Psoas muscle (tissue), 8 donors: ENCODE measurements around the gene SOX11. TPM values are rescaled to one million over a fixed set of nuclear protein-coding genes. Genes with fewer than 3 reads are reported as not detected.

Source experiments
- ATAC-seq, 4 donors: fragments of 200-7000 bp; cut with Tn5 transposase; one replicate each; pipeline ENCODE4 v1.9.1; 2020; ENCODE audit warnings: moderate library complexity in 3 of 4, mild to moderate bottlenecking in 2 of 4
- DNase-seq, 2 donors: peaks; one replicate each; pipeline ENCODE4 v3.0.0-alpha.2; 2020
- H3K27ac ChIP-seq: fragments of 200-600 bp; one replicate; pipeline ENCODE4 v1.8.0; 2022
- H3K27me3 ChIP-seq, 3 donors: fragments of 200-600 bp in 1 of 3; one replicate each; pipeline versions ENCODE4 v1.6.1 to v1.8.0; 2013 to 2022; ENCODE audit warnings: low read length in 2 of 3, mild to moderate bottlenecking in 2 of 3, moderate library complexity in 1 of 3; ENCODE audit not compliant: insufficient read depth in 3 of 3
- H3K36me3 ChIP-seq, 2 donors: fragments of 200-600 bp in 1 of 2; one replicate each; pipeline versions ENCODE4 v1.6.1 to v1.8.0; 2013 to 2022; ENCODE audit warnings: low read depth in 1 of 2, mild to moderate bottlenecking in 1 of 2, moderate library complexity in 1 of 2; ENCODE audit not compliant: insufficient read depth in 1 of 2
- H3K4me1 ChIP-seq: fragments of 200-600 bp; one replicate; pipeline ENCODE4 v1.8.0; 2022
- H3K4me3 ChIP-seq: fragments of 200-600 bp; one replicate; pipeline ENCODE4 v1.8.0; 2022; ENCODE audit warnings: mild to moderate bottlenecking
- H3K9me3 ChIP-seq: fragments of 200-600 bp; one replicate; pipeline ENCODE4 v1.8.0; 2022
- CTCF ChIP-seq: fragments of 200-600 bp; IDR thresholded peaks from one replicate; pipeline ENCODE4 v1.8.0; 2022; ENCODE audit warnings: antibody characterized with exemption
- WGBS, 3 donors: extraction: QIAGEN DNeasy Blood & Tissue Kit; methylation state at CpG; one replicate each; pipeline versions ENCODE4 v1.1.6 to v1.1.7; 2013; 5-methylcytosine and 5-hydroxymethylcytosine counted together
- intact Hi-C, 2 donors: fragments of 100-400 bp; cut with DNase I; formaldehyde crosslinking; loops; one replicate each; pipeline versions ENCODE4 v1.11.0 to v1.14.2; 2022
- polyA plus RNA-seq, 3 donors: library from polyadenylated mRNA; stranded (reverse); fragments of 200-250 nt; gene quantifications; one replicate each; pipeline ENCODE4 v1.2.3, GENCODE V29; 2013
- total RNA-seq, 4 donors: library from RNA; stranded (reverse); fragmentation: NEBNext Ultra II Directional in 2 of 4; extraction: Animal tissue kit (Norgen Biotek cat#: 25700) in 2 of 4; gene quantifications; one replicate each; pipeline versions ENCODE4 v1.2.1 to v1.2.4, GENCODE V29; 2021 to 2023
- donor health status: healthy with polysubstance abuse.
- donor health status: DM: no; HTN: no; CAD: no; lungs with moderate emphysema.
- donor health status: Bipolar disorder and iron deficiency.
- donor health status: healthy.
- donor health status: DM: yes; HTN: yes; CAD: no.
- donor health status: DM: no; HTN: no; CAD: no.
- donor health status: DM: no; HTN: no; CAD: no.
- donor health status: DM: yes; HTN: yes; CAD: no.

Gene SOX11
- total and polyA plus RNA-seq, 7 donors, result 0.01 to 0.43 (median 0.05) TPM; not detected in 1

DNA sequence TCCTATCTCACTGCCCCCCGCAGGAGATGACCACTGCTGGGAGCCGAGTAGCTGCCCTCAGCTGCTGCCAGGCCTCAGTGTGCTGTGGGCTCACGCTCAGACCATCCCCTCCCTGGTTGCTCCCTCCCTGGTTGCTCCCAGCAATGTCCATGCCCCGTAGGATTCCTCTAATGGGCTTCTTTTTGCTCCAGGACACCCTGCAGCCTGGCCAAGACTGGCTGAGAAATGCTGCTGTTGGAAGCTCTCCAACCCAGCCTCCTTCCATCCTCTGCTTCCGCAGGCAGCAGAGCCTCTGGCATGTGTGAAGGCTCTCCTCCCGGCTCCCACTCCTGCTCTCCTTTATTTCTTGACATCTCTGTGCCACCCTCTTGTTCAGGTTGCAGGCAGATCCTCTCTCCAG is 48.6 kb downstream of the SOX11 start:
- Histone ChIP-seq H3K4me1 (no peaks in the 10 kb centered on the region), H3K4me3 (no peak overlapping the region), H3K27ac (no peak overlapping the region), H3K9me3 (no peaks in the 10 kb centered on the region), H3K36me3 (no peaks in the 10 kb centered on the region), H3K27me3 (peaks cover 0 to 2% (median 0%) of the 10 kb centered on the region in 3 donors)
- no peak for TF ChIP-seq CTCF
- 49 to 66% (median 64%) methylated on average over 6 of the region's 6 CpGs for WGBS, 3 donors
- DNase-seq, result no peak
- ATAC-seq, result no peak
- intact Hi-C loops, result no loop called here

GRCh38 chr2:5741242-5741641 is 49.1 kb downstream of the SOX11 start:
- no peak for DNase-seq
- no peak overlapping the region for H3K4me3 ChIP-seq
- H3K27ac ChIP-seq, result no peak overlapping the region
- no peaks in the 10 kb centered on the region for H3K4me1 ChIP-seq
- 79 to 83% (median 79%) methylated on average over 5 of the region's 5 CpGs for WGBS, 3 donors
- H3K27me3 ChIP-seq, result peaks cover 0 to 2% (median 0%) of the 10 kb centered on the region in 3 donors
- ATAC-seq, result no peak
- no peak for TF ChIP-seq CTCF
- no peaks in the 10 kb centered on the region for H3K36me3 ChIP-seq
- intact Hi-C loops, result no loop called here
- H3K9me3 ChIP-seq, result no peaks in the 10 kb centered on the region

DNA sequence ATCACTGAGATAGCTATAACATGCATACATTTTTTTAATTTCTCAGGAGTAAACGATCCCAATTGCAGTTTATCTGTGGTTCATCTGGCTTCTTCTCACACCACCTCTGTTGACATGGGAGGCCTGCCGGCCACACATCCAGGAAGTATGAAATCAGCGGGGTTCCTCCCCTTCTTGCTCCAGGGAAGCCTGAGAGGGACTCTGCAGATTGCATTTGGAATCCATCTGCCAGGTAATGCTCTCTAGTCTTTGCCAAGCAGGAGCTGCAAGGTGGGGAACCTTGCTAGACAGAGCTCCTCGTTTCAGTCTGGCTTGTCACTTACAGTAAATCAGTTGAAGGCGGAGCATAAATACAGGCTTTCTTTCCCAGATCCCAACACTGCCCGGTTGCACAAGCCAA is 49.9 kb downstream of the SOX11 start:
- intact Hi-C loops, result no loop called here
- WGBS, 3 donors, result 48 to 52% (median 50%) methylated on average over 6 of the region's 6 CpGs
- TF ChIP-seq CTCF, result no peak

GRCh38 chr2:5748391-5748790 is 56.2 kb downstream of the SOX11 start:
- Histone ChIP-seq H3K27me3 (no peaks in the 10 kb centered on the region), H3K4me3 (no peak overlapping the region), H3K27ac (no peak overlapping the region), H3K4me1 (no peaks in the 10 kb centered on the region), H3K9me3 (no peaks in the 10 kb centered on the region), H3K36me3 (no peaks in the 10 kb centered on the region)
- DNase-seq, result no peak
- intact Hi-C loops, result no loop called here
- ATAC-seq, result no peak
- TF ChIP-seq CTCF, result no peak
- 94 to 99% (median 96%) methylated on average over 2 of the region's 2 CpGs for WGBS, 3 donors

More for the DNA sequence above, 49.9 kb downstream of the SOX11 start:
- Histone ChIP-seq H3K4me3 (no peak overlapping the region), H3K36me3 (no peaks in the 10 kb centered on the region), H3K27ac (no peak overlapping the region), H3K27me3 (peaks cover 0 to 2% (median 0%) of the 10 kb centered on the region in 3 donors), H3K4me1 (no peaks in the 10 kb centered on the region), H3K9me3 (no peaks in the 10 kb centered on the region)
- DNase-seq (no peak), ATAC-seq (no peak)

DNA sequence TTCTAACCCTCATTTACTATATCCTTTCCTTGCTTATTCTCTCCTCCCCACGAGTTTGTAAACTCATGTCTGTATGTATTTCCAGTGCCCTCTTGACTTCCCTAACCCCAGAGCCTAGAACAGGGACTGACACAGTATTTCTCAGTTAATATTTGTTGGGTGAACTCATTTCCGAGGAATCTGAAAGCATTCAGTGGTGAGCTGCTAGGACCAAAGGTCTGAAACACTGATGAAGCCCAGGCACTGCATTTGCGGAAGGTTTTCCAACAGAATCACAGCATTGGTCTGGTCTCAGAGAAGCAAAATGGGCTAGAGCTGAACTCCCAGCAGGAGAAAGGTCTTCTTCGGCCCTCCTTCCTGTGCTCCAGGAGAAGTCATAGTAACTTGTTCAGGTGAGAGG is 56.8 kb downstream of the SOX11 start:
- DNase-seq (no peak), ATAC-seq (no peak)
- Histone ChIP-seq H3K9me3 (no peaks in the 10 kb centered on the region), H3K4me3 (no peak overlapping the region), H3K4me1 (no peaks in the 10 kb centered on the region), H3K36me3 (no peaks in the 10 kb centered on the region), H3K27me3 (no peaks in the 10 kb centered on the region), H3K27ac (no peak overlapping the region)
- TF ChIP-seq CTCF, result no peak
- intact Hi-C loops, result no loop called here
- 87 to 90% (median 88%) methylated on average over 4 of the region's 4 CpGs for WGBS, 3 donors
